Stimulated activated CD4-positive, alpha-beta T cell treated with anti-CD3 and anti-CD28 coated beads, Interleukin-15, amount 100 ng/mL, for 48 hours (primary cell): ENCODE data around the gene ABCF2.

Experiments used
- DNase-seq, 2 donors: peaks; one replicate each; pipeline ENCODE4 v3.0.0-alpha.2; 2020; ENCODE audit warnings: low read depth in 2 of 2

The ABCF2 gene

DNA sequence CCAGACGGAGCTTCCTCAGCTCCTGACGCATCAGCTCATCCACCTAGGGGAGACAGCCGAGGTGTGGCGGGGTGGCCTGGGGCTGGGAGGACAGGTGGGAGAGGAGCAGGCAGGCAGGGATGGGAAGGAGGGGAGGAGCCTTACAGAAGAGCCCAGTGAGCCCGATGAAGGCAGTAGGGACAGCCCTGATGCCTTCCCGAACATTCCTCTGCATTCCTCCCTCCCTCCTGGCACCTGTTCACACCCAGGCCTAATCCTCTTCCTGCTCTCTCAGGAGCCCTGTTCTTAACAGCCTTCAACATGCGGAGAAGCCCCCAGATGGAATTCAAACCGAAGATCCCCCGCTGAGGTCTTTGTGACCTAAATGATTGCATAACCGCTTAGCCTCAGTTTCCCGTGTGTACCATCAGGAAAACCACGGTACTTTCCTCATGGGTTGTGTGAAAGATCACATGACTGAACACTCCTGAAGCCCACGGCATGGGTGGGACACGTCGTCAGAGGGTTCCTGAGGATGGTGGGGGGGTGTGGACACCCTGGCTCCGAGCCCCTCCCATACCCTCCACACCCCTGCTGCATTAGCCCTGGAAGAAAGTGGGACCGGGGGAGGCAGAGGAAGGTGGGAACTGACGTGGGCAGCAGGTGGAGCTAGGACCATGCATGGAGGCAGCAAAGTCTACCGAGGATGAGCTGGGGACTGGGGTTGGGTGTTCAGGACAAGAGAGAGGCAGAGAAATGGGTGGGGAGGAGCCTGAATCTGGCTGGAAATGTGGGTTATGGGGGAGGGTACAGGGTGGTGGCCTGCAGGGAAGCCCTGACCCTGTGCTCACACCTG, 31.2 kb downstream of the ABCF2 start:
- no peak for DNase-seq

DNA sequence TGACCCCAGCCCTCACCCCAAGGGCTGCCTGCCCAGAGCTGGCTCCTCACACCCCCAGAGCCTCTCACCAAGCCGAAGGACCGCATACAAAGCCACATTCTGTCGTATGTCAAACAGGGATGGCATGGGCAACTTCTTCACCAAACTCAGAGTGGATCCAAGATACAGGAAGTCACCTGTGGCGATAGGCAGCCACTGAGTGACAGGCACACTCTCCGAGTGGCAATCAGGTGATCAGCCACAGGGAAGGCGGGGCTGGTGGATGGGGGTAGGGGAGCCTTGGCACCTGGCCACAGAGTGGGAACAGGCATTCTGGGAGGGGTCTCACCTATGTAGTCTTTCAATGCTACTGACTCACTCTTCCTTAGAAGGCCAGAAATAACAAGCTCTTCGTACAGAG, 32.8 kb downstream of the ABCF2 start:
- DNase-seq, result no peak

DNA sequence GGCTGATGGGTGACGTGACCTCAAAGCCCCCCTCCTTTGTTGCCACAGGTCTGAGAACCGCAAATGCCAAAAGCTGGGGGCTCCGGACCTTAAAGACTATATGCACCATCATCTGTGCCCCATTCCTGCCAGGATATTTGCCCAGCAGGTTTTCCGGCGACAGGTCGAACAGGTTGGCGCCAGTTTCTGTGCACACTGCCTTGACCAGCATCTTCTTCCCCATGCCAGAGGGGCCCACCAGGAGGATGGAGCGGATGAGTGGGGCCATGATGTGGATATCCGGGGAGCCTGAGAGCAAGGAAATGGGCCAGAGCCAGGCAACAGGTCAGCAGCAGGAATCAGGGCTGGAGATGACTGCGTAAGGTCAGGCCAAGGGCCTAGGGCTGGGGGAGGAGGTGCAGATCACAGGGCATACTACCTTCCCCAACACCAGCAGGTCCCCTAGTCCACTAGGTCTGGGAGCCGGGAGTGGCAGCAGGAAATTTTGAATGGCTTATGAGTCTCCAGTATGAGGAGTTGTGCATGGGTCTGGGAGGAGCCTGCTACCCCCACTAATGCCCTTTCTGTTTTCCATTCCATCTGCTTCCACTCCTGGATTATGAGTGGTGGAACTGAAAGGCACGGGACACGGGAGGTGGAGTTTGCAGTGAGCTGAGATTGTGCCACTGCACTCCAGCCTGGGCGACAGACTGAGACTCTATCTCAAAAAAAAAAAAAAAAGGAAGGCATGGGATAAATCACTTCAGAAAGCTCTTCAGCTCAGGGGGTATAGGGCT, 33.6 kb downstream of the ABCF2 start:
- no peak for DNase-seq

DNA sequence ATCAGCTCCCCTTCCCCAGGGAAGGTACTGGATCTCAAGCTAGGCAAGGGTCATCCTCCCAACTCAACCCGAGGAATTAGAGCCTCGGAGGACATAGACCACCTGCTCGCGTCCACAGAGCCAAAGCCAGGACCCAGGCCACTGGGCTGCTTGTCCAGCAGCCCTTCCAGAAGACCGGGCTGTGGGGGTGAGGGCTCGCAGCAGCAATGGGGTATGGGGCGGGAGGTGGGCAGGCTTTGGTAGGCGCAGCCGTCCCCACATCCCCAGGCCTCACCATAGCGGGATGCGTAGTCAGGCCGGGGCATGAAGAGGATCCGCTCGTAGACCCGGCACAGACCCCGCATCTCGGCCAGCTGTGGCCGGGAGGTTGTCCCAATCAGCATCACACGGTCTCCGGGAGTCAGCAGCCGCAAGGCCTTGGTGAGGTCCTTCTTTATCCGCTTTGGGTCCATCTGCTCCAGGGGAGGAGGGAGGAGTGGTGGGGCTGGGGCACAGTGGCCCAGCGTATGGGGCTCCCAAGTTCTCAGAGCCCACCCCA, 34.9 kb downstream of the ABCF2 start:
- DNase-seq, result no peak

DNA sequence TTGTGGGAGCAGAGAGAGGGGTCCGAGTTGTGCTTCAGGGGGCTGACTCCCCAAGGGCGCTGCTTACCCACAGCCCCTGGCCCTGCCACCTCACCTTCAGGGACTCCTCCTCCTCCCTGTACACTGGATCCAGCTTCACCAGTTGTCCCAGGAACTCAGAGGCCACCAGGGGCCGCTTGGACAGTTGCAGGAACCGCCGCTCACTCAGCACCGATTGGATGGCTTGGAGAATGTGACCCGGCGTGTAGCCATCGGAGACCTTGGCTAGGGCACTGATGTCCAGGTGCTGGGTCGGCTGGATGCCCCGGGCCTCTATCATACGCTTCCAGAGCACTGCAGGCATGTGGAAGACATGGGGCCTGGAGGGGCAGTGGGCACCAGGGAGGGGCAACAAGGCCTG, 35.5 kb downstream of the ABCF2 start:
- no peak for DNase-seq

DNA sequence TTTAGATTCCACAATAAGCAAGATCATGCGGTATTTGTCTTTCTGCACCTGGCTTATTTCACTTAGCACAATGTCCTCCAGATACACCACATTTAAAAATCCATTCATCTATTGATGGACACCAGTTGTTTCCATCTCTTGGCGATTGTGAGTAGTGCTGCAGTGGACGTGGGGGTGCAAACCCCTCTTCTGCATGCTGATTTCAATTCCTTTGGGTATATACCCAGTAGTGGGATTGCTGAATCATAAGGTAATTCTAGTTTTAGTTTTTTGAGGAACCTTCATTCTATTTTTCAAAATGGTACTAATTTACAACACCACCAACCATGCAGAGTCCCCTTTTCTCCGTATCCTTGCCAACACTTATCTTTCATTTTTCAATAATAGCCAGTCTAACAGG, 38.0 kb downstream of the ABCF2 start:
- no peak for DNase-seq

DNA sequence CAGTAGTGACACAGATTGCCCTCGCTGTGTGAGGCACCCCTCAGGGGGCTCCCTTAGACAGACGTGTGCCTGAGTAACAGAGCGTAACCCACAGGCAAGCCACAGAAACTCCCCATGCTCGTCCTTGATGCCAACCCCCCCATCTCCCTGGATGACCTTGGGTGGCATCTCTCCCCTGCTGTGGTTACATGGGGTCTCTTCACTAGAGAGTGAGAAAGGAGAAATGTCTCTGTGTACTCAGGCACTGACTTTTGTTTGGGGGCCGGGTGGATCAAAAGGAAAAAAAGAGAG, 38.8 kb downstream of the ABCF2 start:
- DNase-seq, result no peak

DNA sequence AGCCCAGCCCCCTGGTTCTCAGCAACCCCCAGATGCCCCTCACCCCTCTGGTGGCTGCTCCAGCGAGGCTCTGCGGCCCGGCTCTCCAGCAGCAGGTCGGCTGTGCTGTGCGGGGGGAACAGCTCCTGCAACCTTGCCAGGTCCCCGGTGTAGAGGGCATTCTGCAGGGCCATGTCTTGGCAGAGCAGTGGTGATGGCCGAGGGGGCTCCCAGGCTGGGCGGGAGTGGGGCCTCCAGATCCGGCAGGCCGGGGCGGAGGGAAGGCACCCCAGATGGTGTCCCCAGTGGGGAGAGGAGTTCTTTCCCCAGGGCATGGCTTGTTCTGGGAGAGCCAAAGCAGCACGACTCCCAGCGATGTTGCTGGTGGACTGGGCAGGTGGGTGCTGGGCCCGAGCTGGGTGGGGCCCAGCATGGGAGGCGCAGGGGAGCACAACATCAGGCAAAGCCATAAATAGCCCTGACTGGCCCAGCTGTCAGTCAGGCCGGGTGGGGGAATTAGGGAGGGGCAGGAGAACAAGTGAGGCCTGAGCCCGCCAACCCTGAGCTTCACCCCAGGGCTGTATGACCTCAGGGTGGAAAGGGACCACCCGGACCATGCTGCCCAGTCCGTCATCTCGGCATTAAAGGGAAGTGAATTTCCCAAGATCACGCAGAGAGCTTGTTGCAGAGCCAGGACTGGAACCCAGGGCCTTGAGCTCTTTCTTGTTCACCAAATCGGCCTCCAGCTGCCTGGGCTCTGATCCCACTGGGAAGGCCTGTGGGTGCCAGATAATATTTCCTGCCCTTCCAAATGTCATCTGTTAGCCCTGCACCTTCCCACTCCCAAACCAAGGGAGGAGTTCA, 39.4 kb downstream of the ABCF2 start:
- no peak for DNase-seq

DNA sequence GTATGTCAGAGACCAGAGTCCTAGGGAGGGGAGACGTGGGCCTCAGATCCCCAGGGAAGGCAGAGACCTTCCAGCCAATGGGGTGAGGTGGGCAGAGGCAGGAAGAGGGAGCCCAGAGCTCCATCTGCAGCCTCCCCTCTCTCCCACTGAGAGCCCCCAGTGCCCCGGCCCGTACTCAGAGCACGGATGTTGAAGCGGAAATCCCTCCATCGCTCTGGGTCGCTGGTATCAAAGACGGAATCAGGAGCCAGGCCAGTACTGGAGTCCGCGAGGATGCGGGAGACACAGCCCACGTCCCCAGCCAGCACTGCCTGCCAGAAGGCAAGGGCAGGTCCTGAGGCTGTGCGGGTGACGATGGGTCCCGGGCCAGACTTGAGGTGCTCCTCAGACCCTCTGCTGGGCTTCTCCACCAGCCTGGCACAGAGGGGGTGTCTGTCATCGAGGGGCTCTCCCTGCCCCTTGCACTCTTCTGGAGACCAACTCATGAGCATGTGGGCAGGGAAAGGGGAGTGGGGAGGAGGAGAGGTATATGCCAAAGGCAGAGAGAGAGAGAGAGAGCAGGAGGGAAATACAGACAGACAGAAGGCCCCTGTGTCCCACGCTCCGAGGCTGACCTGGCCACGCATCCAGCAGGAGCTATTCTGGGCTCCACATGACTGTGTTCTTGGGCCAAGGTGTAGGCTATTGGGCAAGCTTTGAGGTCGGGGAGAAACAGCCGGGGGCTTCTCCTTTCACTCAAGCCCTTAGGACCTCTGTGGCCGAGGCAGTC, 40.2 kb downstream of the ABCF2 start, which contains the start of gene ASB10:
TSS of gene ASB10 (minus strand) at position 611 of the 769 bp plus-strand sequence. CDS start at position 491, 120 bp downstream.
- no peak for DNase-seq

DNA sequence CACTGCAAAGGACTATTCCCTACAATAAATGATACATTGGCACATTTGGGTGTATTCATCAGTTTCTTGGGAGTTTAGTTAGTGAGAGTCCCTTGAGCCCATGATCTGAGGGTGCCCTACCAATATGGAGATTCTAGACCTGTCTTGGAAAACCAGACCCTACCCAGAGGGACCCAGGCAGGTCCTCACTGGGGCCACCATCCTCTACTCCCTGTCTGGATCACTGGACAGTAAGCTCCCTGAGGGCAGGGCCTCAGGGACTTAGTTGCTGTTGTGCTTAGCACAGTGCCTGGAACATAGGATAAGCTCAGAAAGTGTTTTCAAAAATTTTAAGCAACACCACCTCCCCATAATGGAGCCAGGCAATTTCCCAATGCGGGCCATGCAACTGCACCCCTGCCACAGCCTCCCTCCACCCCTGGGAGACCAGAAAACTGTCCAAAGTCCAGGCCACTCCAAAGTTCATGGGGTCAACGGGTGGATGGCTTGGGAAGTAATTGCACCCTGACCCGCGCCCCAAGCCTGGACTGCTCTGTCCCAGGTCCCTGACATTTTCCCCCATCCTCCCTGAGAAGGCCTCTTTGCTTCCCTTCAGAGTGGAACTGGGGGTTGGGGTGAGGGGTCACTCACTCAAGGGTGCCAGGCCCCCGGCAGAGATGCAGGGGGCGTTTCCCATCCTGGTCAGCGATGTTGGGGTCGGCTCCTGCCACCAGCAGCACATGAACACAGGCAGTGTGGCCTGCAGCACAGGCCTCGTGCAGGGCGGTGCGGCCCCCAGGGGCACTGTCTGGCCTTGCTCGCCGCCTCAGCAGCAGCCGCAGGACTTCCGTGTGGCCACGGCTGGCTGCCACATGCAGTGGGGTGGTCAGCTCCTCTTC, 41.0 kb downstream of the ABCF2 start:
- DNase-seq, result no peak

DNA sequence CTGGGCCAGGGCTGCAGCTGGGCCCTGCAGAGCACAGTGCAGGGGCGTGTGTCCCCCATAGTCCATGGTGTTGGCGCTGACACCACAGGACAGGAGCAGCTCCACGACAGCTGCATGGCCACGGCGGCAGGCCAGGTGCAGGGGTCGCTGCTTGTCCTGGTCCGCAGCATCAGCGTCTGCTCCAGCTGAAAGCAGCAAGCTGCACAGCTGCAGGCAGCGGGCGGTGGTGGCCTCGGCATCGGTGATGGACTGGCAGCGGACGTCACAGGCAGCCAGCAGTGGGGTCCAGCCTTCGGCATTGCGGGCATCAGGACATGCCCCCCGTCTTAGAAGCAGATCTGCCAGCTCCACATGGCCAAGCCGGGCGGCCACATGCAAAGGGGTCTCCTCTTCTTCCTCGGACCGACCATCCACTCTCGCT, 46.0 kb downstream of the ABCF2 start:
- DNase-seq, result no peak

DNA sequence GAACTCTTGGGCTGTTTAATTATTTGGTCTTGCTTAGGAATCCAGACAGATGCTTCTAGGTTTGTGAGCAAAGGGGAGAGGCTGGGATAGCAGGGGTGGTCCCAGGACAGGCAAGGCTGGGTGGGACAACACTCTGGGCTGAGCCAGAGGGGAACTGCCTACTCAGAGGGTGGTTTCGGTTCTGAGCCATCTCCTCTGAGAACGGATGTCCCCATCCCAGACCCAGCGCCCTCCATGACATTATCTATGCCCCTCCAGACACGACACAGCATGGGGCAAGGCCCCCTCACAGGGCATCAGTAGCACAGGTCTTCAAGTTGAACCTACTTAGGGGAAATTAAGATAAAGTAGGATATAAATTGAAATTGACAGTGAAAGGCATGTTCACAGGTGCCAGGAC, 47.1 kb downstream of the ABCF2 start:
- DNase-seq, result no peak

DNA sequence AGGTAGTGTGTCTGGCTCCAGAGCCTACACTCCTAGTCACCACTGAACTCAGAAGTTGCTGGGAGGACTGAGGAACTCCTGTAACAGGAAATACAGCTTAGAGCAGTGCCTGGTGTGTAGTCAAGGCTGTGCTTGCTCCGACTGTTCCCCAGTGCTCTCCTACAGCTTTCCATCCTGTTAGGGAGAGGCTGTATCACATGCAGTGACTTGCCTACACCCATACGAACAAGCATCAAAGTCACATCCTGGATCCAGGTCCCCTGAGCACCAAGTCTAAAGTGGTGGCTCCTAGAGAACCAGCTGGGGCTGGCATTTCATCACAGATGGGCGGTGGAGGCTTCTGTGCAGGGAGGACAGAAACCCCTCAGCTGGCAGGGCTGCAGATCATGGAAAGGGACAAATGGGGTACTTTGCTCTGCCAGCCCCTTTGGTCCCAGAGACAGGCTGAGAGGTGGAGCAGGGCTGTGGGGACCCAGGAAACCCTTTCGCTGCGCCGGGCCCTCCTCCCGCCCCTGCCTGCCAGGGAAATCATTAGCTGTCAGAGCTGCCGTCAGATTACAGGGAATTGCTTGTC, 47.6 kb downstream of the ABCF2 start:
- DNase-seq, result no peak

DNA sequence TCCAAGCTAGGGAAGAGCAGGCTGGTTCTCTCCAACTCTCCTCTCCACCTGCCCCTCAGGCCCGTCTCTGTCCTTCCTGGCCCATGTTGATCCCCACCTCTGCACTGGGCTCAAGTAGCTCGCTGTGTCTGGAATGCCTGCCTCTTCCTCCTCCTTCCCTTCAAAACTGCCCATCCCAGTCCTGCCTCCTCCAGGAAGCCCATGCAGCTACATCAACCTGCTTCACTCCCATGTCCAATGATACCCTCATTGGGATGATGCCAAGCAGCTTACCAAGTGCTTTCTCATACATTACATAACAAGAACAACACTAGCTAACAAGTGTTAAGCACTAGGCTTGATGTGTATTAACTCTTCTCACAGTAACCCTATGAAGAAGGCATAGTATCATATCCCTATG, 48.2 kb downstream of the ABCF2 start:
- DNase-seq, result no peak

DNA sequence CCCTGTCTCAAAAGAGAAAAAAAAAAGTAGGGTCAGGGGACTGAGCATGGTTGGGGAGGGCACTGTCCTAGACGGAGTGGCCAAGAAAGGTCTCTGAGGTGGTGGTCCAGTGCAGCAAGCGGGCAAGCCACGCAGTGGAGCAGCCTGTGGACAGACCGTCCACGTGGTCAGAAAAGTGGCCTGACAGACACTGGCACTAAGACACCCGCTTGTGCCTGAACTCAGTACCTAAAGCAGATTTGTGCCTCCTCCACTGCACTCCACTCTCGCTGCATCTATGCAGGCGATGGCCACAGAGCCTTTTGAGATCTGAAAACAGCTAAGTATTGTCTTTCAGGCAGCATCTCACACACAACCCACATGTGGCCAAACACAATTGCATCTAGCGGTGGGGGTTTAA, 48.8 kb downstream of the ABCF2 start:
- no peak for DNase-seq

DNA sequence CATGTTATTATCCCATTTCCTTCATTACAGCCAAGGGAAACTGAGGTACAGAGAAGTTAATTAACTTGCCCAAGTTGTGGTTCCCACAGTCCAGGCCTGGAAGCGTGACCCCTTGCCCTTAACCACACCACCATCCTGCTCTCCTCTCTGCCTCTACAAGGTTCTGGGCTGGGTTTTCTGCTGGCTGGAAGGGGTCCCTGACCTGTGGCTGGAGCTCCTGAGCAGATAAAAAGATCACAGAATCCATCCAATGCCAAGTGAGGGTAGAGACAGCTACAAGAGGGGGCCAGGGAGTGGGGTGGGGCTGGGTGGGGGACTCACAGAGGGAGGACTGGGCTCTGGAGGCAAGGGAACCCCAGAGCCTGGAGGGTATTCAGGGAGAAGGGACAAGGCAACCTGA, 49.7 kb downstream of the ABCF2 start:
- DNase-seq, result no peak

DNA sequence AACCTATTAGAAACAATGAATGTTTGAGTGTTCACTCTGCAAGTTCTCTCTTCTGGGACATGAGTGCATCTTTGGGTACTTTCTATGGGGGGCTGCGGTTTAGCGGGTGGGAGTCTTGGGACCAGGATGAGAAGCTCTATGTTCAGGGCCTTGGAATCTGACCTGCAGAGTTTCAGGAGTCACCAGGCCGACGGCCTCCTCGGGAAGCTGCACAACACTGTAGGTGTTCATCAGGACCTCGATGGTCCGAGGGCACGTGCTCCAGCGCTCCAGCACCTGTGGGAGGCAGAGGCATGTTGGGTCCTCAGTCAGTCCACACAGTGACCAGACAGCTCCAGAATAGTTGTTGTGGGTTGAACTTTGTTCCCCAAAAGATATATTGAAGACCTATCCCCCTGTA, 50.6 kb downstream of the ABCF2 start:
- no peak for DNase-seq

DNA sequence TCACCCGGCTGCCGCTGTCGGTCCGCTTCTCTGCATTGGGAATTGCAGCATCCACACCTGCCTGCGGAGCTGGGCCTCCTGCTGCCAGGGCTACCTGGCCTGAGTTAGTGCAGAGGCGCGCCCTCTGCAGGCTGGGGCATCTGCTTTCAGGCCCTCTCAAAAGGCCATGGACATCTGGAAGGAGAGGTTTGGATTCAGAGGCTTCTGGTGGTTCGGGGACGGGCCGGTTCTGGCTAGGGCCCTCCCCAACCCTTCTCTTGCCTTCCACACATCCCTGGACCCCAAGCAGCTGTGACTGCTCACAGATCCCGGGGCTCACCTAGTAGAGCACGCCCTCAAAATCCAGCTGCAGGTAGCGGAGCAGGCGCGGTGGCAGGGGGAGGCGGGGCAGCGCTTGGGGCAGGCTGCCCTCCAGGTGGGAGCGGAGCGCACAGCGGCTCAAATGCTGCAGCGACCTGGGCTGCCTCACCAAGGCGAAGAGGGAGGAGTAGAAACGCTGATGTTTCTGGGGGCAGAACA, 51.2 kb downstream of the ABCF2 start:
- no peak for DNase-seq

DNA sequence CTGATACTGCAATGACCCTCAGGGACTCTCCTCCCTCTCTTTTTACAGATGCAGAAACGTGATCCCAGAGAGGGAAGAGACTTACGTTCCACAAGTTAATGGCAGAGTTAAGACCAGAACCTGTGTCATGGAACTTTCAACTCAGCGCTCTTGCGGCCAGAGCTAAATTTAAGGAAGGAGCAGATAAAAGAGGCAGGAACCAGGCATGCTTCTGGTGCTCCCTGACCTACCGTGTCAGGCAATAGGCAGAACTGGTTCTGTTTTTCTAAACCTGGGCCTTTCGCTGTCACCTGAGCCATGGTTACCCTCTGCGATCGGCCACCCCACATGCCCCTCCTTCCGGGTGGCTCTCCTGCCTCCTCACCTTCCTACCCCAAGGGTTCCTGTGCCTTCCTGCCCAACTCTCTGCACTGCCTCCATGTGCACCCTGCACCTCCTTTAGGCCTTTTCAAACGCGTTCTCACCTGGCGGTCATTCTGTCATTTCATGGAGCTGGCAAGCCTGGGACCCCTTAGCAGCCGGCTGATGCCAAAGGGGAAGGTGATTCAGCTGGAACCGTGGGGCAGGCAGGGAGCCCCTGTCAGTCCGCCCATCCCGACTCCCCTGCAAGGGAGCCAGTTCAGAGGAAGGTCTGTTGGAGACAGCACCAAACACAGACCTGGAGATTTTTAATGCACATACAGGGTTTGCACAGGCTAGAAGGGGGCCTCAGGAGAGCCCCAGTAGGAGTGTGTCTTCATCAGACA, 51.8 kb downstream of the ABCF2 start:
- no peak for DNase-seq
